Measurements from ENCODE around the gene ASPDH. TPM values are rescaled to one million over a fixed set of nuclear protein-coding genes. Genes with fewer than 3 reads are reported as not detected.

ASPDH gene
- total and polyA plus RNA-seq, 2 of the 4 experiments (the other 2 are of a cell fraction): not detected

- Histone ChIP-seq H2BK120ac (ENCODE audit: low read depth, low read length) (no peak overlapping the region), H2AFZ (replicated peaks; ENCODE audit: low read length, poor library complexity) (no peak overlapping the region), H3K14ac (replicated peaks; ENCODE audit: low read depth, low read length) (no peak overlapping the region), H3K23ac (ENCODE audit: low read depth, low read length) (no peak overlapping the region), H4K5ac (ENCODE audit: low read depth, low read length) (no peak overlapping the region), H2AK9ac (replicated peaks; ENCODE audit: low read depth, low read length, poor library complexity) (no peak overlapping the region), H3K18ac (ENCODE audit: low read depth, low read length) (no peak overlapping the region), H3K9ac (ENCODE audit: low read depth, low read length) (no peak overlapping the region), H3K36me3 (ENCODE audit: control insufficient read depth, insufficient read depth, low read length) (no peaks in the 10 kb centered on the region), H2AK5ac (ENCODE audit: low read depth, low read length) (no peak overlapping the region), H2BK15ac (ENCODE audit: low read depth, low read length) (no peak overlapping the region), H4K91ac (ENCODE audit: insufficient read depth, low read depth, low read length) (no peak overlapping the region), H3K4me1 (ENCODE audit: control insufficient read depth, insufficient read depth, low read length) (no peaks in the 10 kb centered on the region; the same call in 1 of the 2 replicates), H3K4ac (ENCODE audit: low read depth, low read length) (no peak overlapping the region), H3K56ac (ENCODE audit: extremely low read depth, insufficient read depth, low read length) (no peak overlapping the region), H4K20me1 (ENCODE audit: insufficient read depth, low read length) (no peaks in the 10 kb centered on the region), H3K27ac (ENCODE audit: insufficient read depth, low read length) (no peak overlapping the region), H3K4me3 (ENCODE audit: insufficient read depth, low read depth, low read length) (no peak overlapping the region), H2BK5ac (ENCODE audit: low read depth, low read length, poor library complexity, severe bottlenecking) (no peak overlapping the region), H3K4me2 (ENCODE audit: low read depth, low read length) (no peak overlapping the region), H4K8ac (ENCODE audit: low read depth in 2 of 2, low read length in 2 of 2) (no peak overlapping the region), H3K27me3 (ENCODE audit: control insufficient read depth, insufficient read depth, low read length) (peaks cover 32% of the 10 kb centered on the region), H2BK20ac (ENCODE audit: low read depth, low read length) (no peak overlapping the region), H3K9me1 (ENCODE audit: insufficient read depth, low read length) (no peaks in the 10 kb centered on the region), H3K9me3 (ENCODE audit: control insufficient read depth, insufficient read depth, low read length) (no peaks in the 10 kb centered on the region), H3K79me1 (ENCODE audit: low read depth in 1 of 2, low read length in 2 of 2) (no peaks in the 10 kb centered on the region)
- intact Hi-C loops (cut with micrococcal nuclease) (no loop called here), in situ Hi-C loops (cut with MboI; ENCODE audit: low sequenced_read_pairs) (no loop called here), dilution Hi-C loops (cut with HindIII; ENCODE audit: low sequenced_read_pairs, unreplicated experiment) (no loop called here)
- ChIA-PET CTCF (no interaction called here), POLR2A (ENCODE audit: unreplicated experiment) (no interaction called here)
- DNase-seq (no peak), ATAC-seq (ENCODE audit: low read depth) (no peak)
- WGBS, 2 experiments (ENCODE audit: extremely low coverage in 2 of 2, insufficient read length in 1 of 2): 92% methylated on average over 2 of the region's 17 CpGs; no CpG with 5 or more reads in 1 of the 2 experiments
- no peak for TF ChIP-seq POLR2A (IDR thresholded peaks at IDR 0.05; ENCODE audit: low read depth, low read length)
- no peak for TF ChIP-seq BHLHE40 (IDR thresholded peaks at IDR 0.05; ENCODE audit: low read depth, low read length)
- no peak for TF ChIP-seq FOS (IDR thresholded peaks at IDR 0.05; ENCODE audit: low read depth, low read length)
- TF ChIP-seq RFX5 (IDR thresholded peaks at IDR 0.05; ENCODE audit: low read depth, low read length): no peak
- no peak for TF ChIP-seq RAD21 (IDR thresholded peaks at IDR 0.05; ENCODE audit: low read length)
- TF ChIP-seq SMC3 (IDR thresholded peaks at IDR 0.05; ENCODE audit: low read depth, low read length): no peak
- no peak for TF ChIP-seq RCOR1 (IDR thresholded peaks at IDR 0.05; ENCODE audit: insufficient replicate concordance, low read length)
- BruUV-seq (replicated peaks): no TSS peak
Measured at GRCh38 chr19:50549927-50550593, 36.3 kb upstream of the ASPDH start.
